OCI-LY3 (cell line): ENCODE measurements around the gene SGSM1.

ENCODE experiments used
- H2AFZ ChIP-seq: fragments of 200-600, 300-600 bp; shearing (Covaris generic); 2 replicates; pipeline ENCODE4 v1.6.0; 2014; ENCODE audit warnings: antibody characterized with exemption, low read depth, low read length
- H3K27ac ChIP-seq: fragments of 200-600, 300-600 bp; sonication (generic); 2 replicates; pipeline ENCODE4 v1.5.1; 2014; ENCODE audit warnings: mild to moderate bottlenecking, low read length, moderate library complexity, mixed read lengths
- H3K27me3 ChIP-seq: fragments of 200-600, 300-600 bp; sonication (generic); 2 replicates; pipeline ENCODE4 v1.6.1; 2014; ENCODE audit warnings: low read depth, low read length, mixed read lengths
- H3K36me3 ChIP-seq: fragments of 200-600, 300-600 bp; sonication (generic); replicated peaks from 2 replicates; pipeline ENCODE3; 2014; ENCODE audit warnings: low read depth, low read length, mixed read lengths
- H3K4me1 ChIP-seq: fragments of 300-600, 200-600 bp; sonication (generic); 2 replicates; pipeline ENCODE4 v1.6.1; 2014; ENCODE audit warnings: low read length, mixed read lengths
- H3K4me2 ChIP-seq: fragments of 200-600, 300-600 bp; sonication (generic); 2 replicates; pipeline ENCODE4 v1.6.1; 2014; ENCODE audit warnings: low read length, mixed read lengths
- H3K4me3 ChIP-seq: fragments of 300-600, 200-600 bp; sonication (generic); 2 replicates; pipeline ENCODE4 v1.5.1; 2014; ENCODE audit warnings: antibody characterized with exemption, mild to moderate bottlenecking, low read length, moderate library complexity
- H3K79me2 ChIP-seq: fragments of 300-600, 200-600 bp; shearing (Covaris generic); 2 replicates; pipeline ENCODE4 v1.6.1; 2014; ENCODE audit warnings: mild to moderate bottlenecking, low read length, mixed read lengths
- H3K9ac ChIP-seq: fragments of 300-600, 200-600 bp; shearing (Covaris generic); 2 replicates; pipeline ENCODE4 v1.6.0; 2014; ENCODE audit warnings: mild to moderate bottlenecking, low read length, moderate library complexity
- H3K9me3 ChIP-seq: fragments of 200-600, 300-600 bp; shearing (Covaris generic); 2 replicates; pipeline ENCODE4 v1.6.1; 2014; ENCODE audit warnings: low read length, mixed read lengths; ENCODE audit not compliant: insufficient read depth
- H4K20me1 ChIP-seq: fragments of 200-600, 300-600 bp; sonication (generic); 2 replicates; pipeline ENCODE4 v1.6.1; 2016; ENCODE audit warnings: low read length, mixed read lengths; ENCODE audit not compliant: insufficient read depth
- CTCF ChIP-seq: fragments of 200-600, 300-600 bp; sonication (generic); IDR thresholded peaks from 2 replicates; pipeline ENCODE4 v1.5.1; 2014; ENCODE audit warnings: antibody characterized with exemption, low read length, low read depth
- EZH2phosphoT487 ChIP-seq: fragments of 200-600 bp; shearing (Covaris generic); IDR thresholded peaks from 2 replicates; pipeline ENCODE4 v1.6.1; 2018; ENCODE audit warnings: antibody characterized with exemption, mixed run types, low read depth

Gene SGSM1

GRCh38 chr22:24765166-24765565, 40.8 kb upstream of the SGSM1 start:
- H3K79me2 ChIP-seq = no peaks in the 10 kb centered on the region
- TF ChIP-seq CTCF (no peak), EZH2phosphoT487 (no peak)
- peaks cover 6% of the 10 kb centered on the region for H3K4me1 ChIP-seq
- no peaks in the 10 kb centered on the region for H3K36me3 ChIP-seq
- H3K27me3 ChIP-seq = peaks cover 24% of the 10 kb centered on the region
- no peaks in the 10 kb centered on the region for H3K9me3 ChIP-seq
- no peak overlapping the region for H3K9ac ChIP-seq
- no peak overlapping the region for H3K27ac ChIP-seq
- no peak overlapping the region for H2AFZ ChIP-seq
- no peak overlapping the region for H3K4me2 ChIP-seq
- H4K20me1 ChIP-seq = no peaks in the 10 kb centered on the region
- no peak overlapping the region for H3K4me3 ChIP-seq

GRCh38 chr22:24768537-24769374, 37.3 kb upstream of the SGSM1 start:
- H3K4me1 ChIP-seq = peaks cover 6% of the 10 kb centered on the region
- TF ChIP-seq EZH2phosphoT487 = no peak
- peak; percentile 99 for TF ChIP-seq CTCF
- H3K36me3 ChIP-seq = no peaks in the 10 kb centered on the region
- no peaks in the 10 kb centered on the region for H4K20me1 ChIP-seq
- H3K4me3 ChIP-seq = no peak overlapping the region
- no peak overlapping the region for H3K9ac ChIP-seq
- peak overlapping the region; percentile 7; the same call in 1 of the 2 replicates for H2AFZ ChIP-seq
- no peaks in the 10 kb centered on the region for H3K9me3 ChIP-seq
- H3K4me2 ChIP-seq = peak overlapping the region; percentile 56
- H3K27me3 ChIP-seq = 0 out of 2 replicates have a peak, but pooled peaks cover 6% of the 10 kb centered on the region
- no peaks in the 10 kb centered on the region for H3K79me2 ChIP-seq
- H3K27ac ChIP-seq = peak overlapping the region; percentile 1; the same call in 1 of the 2 replicates

GRCh38 chr22:24772493-24773220, 33.4 kb upstream of the SGSM1 start:
- no peak for TF ChIP-seq EZH2phosphoT487
- TF ChIP-seq CTCF = peak; percentile 65
- no peaks in the 10 kb centered on the region for H4K20me1 ChIP-seq
- H3K9me3 ChIP-seq = no peaks in the 10 kb centered on the region
- H3K9ac ChIP-seq = no peak overlapping the region
- no peak overlapping the region for H2AFZ ChIP-seq
- H3K79me2 ChIP-seq = no peaks in the 10 kb centered on the region
- H3K27ac ChIP-seq = no peak overlapping the region
- H3K4me3 ChIP-seq = no peak overlapping the region
- no peak overlapping the region for H3K4me2 ChIP-seq
- no peaks in the 10 kb centered on the region for H3K36me3 ChIP-seq
- H3K4me1 ChIP-seq = peaks cover 6% of the 10 kb centered on the region
- H3K27me3 ChIP-seq = peaks cover 14% of the 10 kb centered on the region; the same call in 1 of the 2 replicates
